GM03348 (cell line): ENCODE results near the gene AFF3.

Experiments
- DNase-seq: peaks from one replicate; pipeline ENCODE4 v3.0.0; 2012; ENCODE audit warnings: low spot score

AFF3 gene

DNA sequence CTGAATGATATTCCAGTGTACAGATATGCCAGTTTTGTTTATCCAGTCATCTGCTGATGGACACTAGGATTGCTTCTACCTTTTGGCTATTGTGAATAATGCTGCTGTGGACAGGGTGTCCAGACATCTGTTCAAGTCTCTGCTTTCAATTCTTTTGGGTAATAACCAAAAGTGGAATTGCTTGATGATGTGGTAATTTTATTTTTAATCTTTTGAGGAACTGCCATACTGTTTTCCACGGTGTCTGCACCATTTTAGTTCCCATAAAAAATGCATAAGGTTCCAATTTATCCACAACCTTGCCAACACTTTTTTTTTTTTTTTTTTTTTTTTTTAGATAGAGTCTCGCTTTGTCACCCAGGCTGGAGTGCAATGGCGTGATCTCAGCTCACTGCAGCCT, 510.7 kb downstream of the AFF3 start:
- no peak for DNase-seq

DNA sequence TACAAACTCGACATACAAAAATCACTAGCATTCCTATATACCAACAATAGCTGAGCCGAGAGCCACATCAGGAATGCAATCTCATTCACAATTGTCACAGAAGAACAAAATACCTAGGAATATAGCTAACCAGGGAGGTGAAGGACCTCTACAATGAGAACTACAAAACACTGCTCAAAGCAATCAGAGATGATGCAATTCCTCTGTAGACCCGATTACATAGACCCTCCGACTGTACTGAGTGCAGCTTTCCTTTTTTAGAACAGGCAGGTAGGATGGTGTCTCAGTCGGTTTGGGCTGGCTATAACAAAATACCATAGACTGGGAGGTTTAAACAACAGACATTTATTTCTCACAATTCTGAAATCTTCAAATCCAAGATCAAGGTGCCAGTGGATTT, 513.1 kb downstream of the AFF3 start:
- no peak for DNase-seq

DNA sequence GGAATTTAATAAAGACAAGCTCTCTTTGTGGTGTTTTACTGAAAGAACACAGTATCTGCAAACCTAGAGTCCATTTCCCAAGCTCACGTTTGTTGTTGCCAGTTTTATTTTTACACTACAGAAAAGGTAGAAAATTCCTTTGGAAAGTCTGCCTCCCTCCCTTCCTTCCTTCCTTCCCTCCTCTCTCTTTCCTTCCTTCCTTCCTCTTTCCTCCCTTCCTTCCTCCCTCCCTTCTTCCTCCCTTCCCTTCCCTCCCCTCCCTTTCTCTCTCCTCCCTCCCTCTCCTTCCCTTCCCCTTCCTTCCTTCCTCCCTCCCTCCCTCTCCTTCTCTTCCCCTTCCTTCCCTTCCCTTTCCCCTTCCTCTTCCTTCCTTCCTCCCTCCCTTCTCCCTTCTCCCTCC, 516.2 kb downstream of the AFF3 start:
- DNase-seq = no peak

DNA sequence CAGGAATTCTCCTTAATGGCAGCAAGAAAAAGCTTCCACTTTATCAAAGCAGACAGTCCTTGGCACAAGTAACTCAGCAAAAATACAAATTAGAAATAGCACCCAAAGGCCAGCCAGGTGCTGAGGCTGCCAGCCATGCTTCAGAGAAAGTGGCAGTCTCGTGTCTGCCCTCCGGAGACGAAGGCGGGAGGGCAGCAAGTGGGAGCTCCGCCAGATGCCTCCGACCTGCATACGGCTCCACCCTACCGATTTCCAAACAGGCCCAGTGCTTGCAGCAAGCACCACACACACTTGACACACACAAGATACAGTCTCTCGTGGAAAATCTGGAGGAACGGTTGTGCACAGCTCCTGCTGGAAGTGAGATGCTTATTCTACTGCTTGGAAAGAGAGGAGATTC, 517.7 kb downstream of the AFF3 start:
- no peak for DNase-seq

DNA sequence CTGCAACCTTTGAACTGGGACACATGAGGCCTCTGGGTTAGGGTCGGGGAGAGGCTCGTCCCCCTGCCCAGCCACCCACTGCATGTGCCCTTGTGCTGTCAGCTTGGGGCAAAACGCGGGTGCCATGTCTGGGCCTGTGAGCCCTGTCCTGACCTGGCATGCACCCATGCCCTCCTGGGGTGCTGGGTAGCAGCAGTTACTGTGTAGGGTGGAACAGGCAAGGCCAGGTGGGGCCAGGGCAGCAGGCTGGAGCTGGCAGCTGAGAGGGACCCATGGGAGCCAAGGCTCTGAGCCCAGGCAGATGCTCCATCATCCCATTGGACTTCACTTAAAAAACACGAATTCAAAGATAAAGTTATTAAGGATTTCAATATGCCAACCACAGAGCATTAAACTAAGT, 518.8 kb downstream of the AFF3 start:
- DNase-seq = no peak

DNA sequence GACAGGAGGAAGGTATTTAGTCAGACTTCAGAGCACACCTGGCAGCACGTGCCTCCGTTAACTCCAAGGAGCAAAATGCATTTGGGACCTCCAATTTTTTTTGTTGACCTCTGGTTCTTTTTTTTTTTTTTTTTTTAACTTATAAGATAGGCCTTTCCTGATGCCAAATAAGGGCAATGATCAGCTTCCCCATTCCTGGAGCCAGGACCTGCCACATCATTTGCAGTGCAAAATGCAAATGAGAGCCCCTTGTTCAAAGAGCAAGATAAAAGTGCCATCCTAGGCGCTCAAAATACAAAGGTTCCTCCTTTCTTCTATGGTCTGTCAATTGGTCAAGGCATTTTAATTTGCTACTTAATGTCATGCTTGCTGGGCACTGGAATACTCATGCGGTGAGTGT, 519.4 kb downstream of the AFF3 start:
- DNase-seq = no peak

DNA sequence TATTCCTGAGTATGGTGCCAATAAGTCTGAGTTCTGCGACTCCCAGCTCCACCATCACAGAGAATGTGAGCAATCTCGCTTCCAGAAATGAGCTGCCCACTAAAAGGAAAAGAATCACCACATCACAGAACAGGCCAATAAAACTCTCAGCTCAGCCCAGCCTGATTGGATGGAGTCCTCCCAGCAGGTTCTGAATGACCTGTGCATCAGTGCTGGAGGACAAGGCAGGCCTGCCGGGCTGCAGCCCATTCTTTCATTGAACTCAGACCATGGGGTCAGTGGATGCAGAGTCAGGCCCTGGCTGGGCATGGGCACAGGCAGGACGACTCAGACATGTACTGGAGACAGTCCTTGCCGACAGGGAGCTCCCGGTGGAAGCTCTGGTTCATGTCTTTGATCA, 519.9 kb downstream of the AFF3 start:
- no peak for DNase-seq

DNA sequence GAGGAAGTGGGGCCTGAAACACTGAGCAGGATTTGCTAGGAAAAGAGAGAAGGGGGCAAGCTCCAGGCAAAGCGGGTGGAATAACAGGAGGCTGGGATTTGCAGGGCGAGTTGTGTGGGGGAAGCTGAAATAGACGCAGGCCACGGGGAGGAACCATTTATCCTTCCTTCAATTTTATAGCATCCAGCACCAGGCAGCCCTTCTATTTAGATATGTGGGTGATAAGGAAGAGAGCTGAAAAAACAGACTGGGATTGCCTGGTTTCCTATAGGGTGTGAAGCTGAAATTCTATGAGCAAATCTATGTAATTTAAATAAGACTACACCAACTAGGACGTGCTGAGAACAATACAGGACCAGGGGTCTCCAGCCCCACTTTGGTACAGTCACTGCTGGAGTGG, 520.6 kb downstream of the AFF3 start:
- DNase-seq = no peak

DNA sequence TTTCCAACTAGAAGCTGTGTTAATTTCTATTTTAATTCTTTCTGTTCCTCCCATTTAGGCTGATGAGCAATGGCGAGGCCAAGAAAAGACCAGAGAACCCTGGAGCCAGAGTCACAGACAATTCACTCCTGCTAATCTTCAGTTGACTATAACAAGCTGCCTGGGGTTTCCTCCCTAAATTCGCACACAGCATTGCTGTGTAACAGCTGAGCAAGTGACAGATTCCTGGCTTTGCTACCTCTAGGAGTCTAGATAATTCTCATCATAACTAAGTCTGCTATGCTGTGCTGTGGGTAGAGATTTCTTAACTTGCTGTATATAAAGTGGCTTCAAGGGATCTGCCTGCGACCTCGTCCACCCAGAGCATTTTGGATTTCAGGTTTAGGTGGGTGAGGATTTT, 521.3 kb downstream of the AFF3 start:
- no peak for DNase-seq

DNA sequence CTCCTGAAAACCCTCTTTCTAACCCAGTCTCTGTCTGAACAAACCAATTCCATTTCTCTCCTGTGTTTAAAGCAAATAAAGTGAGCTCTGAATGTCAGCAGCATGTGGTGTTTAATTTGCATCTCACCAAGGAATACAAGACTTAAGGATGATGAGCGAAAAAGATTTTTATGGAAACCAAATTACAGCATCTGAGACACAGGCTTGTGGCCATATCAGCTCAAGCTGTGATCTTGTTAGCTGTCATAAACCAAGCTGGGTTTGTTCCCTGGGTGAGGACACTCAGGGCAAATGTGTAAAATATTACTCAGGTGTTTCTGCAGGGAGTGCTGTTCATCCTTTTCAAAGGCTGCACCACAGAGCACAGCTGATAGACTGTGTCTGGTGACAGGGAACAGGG, 523.2 kb downstream of the AFF3 start:
- no peak for DNase-seq

DNA sequence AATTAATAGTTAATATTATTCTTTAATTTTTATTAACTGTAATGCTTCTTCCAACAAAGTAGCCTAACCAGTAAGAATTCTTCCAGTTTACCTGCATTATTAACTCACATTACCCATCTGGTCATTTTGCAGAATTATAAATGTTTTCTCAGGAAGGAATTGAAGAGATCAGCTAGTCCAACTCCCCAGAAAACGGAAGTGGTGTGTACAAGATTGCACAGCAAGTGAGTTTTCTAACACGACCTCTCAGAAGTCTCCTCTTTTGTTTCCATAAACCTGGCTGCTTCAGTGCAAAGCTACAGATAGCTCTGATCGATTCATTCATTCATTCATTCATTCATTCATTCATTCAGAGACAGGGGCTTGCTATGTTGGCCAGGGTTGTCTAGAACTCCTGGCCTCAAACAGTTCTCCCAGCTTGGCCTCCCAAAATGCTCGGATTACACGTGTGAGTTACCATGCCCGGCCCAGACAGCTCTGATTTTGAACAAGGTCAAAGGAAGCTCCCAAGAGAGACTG, 523.8 kb downstream of the AFF3 start:
- no peak for DNase-seq

DNA sequence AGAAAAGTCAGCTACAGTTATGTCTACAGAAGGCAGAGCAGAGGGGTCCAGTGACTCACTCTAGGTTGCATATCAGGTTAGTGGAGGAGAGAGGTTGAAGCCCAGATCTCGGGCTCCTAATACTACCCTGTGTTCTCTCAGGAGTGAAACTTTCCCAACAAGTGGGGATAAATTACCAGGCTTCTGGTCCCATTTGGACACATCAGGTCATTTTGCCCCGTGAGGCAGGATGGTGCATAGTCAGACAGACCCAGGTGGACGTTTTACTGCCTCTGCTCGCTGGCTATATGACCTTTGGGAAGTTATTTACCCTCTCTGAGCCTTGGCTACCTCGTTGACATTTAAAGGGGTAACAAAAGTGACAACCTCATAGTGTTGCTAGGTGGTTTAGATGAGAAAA, 524.6 kb downstream of the AFF3 start:
- DNase-seq = no peak

DNA sequence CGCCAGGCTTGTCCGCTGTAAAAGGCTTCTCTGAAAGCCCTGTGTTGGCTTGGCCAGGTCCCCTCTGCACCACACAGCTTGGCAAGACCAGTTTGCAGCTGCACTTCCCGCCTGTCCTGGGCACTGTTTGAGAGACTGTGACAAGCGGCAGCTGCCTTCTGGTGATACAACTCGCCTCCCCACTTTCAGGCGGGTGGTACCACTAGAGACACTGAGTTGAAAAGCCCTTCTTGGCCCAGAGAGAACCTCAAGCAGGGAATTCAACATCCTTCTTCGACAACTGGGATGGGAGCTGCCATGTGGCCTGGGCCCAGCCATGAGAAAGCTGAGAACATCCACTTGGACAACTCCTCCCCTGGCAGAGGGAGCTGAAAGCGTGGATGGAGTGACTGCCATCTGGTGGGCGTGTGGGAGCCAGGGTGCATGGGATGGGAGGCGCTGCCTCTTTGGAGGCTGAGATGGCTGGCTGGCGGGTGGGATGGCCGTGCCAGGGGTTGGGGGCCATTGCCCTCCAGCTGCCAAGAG, 527.1 kb downstream of the AFF3 start:
- DNase-seq = peak; percentile 44

DNA sequence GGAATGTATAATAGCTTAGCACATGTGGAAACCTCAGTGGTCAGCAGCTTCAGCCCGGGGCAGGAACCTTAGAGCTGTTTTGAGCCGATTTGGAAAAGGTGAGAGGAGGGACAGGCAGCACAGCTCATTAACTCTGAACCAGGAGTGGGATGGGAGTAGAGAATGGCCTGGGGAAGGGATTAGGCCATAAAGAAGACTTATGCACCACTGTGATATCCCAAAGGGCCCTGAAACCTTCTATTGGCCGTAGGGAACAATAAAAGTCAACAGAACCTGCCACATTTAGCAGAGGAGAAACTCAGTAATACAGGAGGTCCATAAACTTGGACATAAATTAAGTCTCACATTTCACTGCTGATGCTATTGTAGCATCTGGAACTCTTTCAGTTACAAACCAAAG, 528.4 kb downstream of the AFF3 start:
- DNase-seq = no peak

DNA sequence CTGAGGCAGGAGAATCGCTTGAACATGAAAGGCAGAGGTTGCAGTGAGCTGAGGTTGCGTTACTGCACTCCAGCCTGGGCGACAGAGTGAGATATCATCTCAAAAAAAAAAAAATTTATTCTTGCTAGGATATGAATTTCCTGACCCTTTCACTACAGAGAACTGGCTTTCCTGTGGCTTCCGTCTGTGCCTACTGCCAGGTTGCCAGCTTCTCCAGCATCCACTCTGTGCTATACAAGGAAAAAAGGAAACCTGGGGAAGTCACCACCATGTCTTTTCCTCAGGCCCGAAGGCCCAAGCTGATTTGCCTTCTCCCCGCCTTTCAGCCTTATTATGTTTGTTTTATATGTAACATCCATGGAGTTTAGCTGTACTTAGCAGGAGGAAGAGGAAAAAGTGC, 530.6 kb downstream of the AFF3 start:
- no peak for DNase-seq

DNA sequence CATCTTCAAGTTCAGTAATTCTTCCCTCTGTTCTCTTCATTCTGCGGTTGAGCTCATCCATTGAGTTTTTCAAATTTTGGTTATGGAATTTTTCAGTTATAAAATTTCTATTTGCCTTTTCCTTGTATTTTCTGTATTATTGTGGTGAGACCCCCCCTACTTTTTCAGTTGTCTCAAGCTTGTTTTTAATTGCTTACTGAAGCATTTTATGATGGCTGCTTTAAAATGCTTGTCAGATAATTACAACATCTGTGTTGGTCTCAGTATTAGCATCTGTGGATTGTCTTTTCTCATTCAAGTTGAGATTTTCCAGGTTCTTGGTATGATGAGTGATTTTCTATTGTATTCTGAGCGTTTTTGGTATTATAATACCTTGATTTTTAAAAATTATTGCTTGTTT, 531.4 kb downstream of the AFF3 start:
- no peak for DNase-seq

DNA sequence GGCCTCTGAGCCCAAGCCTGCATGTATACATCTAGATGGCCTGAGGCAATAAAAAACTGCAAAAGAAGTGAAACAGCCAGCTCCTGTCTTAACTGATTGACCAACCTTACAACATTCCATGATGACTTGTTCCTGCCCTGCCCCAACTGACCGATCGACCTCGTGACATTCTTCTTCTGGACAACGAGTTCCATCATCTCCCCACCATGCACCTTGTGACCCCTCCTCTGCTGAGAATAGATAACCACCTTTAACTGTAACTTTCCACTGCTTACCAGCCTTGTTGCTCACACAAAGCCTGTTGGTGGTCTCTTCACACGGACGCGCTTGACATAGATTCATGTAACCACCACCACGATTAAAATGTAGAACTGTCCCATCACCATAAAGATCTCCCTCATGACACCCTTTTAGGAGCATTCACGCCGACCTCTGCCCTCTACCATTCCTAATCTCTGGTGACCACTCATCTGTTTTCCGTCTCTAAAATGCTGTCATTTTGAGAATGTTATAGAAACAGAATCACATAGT, 532.5 kb downstream of the AFF3 start:
- DNase-seq = no peak

DNA sequence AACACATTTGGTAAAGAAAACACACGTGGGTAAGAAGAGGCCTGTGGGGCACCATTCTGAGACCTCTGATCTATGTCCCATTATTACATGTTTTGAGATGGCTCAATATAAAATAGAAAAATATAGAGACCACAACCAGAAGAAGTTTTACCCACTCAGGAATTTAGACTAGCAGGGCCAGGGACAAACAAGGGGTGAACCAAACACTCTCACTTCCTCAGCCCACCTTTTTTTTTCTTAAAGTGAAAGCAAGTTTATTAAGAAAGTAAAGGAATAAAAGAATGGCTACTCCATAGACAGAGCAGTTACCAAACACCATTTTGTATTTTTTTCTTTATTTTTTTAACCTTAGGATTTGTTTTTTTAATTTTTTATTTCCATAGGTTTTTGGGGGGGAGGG, 533.5 kb downstream of the AFF3 start:
- DNase-seq = no peak

DNA sequence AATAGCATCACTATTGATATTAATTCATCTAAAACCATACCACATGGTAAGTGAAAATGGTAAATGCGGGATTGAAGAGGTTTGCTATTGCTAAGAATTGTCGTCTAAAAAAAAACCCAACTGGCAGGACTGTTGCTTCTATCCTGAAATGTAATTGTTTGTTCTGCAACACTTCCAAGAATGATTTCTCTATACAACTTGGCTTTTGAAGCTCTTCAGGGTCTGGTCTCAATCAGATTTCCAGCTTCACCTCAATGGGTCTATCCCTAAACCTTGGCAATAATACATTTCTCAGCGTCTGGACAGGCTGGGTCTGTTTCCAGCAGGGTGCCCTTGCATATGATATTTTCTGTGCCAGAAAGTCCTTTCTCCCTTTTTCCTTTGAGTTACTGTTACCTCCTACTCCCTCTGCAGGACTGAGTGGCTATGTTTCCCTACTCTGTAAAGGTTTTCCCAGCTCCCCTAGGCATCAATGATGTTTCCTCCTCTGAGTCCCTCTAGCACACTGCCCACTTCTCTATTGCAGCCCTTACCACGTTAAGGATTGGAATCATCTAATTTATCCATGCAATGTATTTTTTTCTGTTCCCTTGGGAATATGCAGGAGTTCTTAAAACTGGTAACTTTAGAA, 534.4 kb downstream of the AFF3 start:
- DNase-seq = no peak

DNA sequence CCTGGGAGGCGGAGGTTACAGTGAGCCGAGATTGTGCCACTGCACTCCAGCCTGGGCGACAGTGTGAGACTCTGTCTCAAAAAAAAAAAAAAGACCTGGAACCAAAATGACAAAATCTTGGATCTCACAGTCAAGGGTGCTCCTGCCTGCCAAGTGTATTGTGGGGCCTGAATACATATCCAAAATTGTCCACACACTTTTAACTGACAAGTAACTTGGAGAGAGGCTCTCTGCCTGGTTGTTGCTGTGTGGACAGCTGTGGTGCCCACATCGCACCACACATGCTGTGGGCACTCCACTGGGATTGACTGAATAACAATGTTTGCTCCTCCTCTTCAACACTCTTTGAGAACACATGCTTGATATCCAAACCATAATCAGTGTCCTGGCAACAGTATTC, 534.9 kb downstream of the AFF3 start:
- no peak for DNase-seq

DNA sequence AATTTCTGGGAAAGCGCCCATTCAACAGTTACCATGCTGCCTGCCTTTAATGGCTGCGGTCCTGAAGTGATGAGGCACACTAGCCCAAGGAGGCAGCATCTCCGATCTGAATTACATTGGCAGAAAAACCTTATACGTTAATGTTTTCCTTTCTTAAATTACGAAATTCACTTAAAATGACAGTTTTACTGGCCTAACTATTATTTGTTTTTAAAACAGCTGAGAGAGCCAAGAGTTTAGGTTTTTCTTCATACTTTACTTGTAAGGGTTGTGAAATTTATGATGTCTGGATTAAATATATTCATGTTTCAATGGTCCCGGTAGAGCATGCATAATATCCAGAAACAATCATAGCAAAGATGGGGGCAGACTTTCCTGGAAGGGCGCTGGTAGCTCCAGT, 537.4 kb downstream of the AFF3 start:
- peak; percentile 55 for DNase-seq

DNA sequence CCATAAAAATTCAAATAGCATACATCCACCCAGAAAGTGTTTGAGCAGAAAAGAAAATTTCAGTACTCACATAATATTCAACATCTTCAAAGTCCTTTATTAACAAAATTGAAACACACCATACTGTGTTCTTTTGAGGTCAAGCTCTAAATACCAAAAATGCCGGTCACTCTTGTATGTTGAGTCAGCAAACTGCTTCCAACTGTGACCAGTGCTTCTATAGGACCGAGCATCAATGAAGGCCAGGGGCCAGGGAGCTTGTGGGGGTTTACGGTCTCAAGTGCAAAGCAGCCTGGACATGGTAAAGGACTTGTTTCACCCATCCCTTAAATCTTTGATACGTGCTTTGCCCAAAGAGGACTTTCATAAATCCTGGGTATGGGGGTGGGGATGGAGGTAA, 539.9 kb downstream of the AFF3 start:
- DNase-seq = peak; percentile 64

DNA sequence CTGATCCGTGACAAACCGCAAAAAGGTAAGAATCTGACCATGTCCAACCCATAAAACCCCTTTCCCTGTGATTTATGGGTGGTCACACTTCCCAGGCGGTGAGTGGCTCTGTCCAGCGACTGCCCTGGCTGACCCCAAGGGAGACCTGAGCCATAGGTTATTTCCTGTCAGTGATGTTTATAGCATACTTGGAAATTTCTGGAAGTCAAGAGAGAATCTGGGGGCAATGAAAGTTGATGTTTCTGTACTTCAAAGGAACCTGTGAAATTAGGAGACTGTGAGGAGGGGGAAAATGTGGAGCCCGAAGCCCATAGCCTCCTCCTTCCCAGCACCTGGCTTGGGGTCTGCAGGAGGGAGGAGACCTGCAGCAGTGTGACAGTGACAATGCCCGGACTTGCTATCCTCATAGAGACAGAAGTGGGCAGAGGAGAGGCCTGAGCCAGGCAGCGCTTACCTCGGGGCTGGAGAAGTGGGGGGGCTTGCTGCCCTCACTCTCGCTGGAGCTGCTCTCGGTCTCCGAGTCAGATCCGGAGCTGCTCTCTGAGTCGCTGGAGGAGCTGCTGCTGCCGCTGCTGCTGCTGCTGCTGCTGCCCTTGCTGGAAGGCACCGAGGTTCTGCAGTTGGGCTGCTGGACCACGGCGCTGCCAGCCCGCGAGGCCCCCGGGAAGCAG, 541.3 kb downstream of the AFF3 start:
- no peak for DNase-seq

DNA sequence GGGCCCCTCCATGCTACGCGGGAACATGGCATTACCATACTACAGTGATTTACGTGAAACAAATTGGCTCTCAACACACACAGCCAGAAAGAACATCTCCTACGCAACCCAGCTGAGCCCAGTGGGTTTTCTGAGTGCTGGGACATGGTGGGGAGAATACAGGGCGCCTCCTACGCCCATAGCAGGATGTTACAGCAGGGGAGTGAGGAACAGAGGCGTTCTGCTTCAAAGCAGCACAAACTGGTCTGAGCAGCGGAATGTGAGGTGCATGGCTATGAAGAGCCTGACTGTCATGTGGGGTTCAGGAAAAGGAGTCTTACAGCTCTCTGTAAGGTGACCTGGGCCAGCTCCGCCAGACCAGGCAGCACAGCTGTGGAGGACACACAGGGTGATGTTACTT, 543.9 kb downstream of the AFF3 start:
- DNase-seq = no peak
